Measurements from ENCODE around the gene DLEC1.

- TF ChIP-seq POLR2A (IDR thresholded peaks at IDR 0.05) (no peak), CTCF (IDR thresholded peaks at IDR 0.05) (no peak)
Measured at GRCh38 chr3:38164643-38164951, 125.6 kb downstream of the DLEC1 start.

Data from lower leg skin (tissue), 3 donors.